Ovary (tissue), 3 donors: ENCODE measurements around the gene ADGRG3.

ENCODE experiments used
- CTCF ChIP-seq, 3 donors: fragments of 450-650 bp in 2 of 3; fragments of 200-600 bp in 1 of 3; IDR thresholded peaks; one replicate each; pipeline versions ENCODE4 v1.5.1 to v1.8.0; 2016 to 2022; ENCODE audit warnings: antibody characterized with exemption in 3 of 3, mild to moderate bottlenecking in 1 of 3
- POLR2A ChIP-seq: fragments of 450-650 bp; IDR thresholded peaks from one replicate; pipeline ENCODE4 v1.6.1; 2017; ENCODE audit warnings: antibody characterized with exemption, mild to moderate bottlenecking, moderate library complexity
- donor health status: DM: no; HTN: no; CAD: no.

- TF ChIP-seq CTCF (IDR thresholded peaks at IDR 0.05) (no peak), POLR2A (no peak)
Measured at GRCh38 chr16:57634171-57634570, 33.9 kb upstream of the ADGRG3 start.
